Rectal smooth muscle tissue (tissue), 1 donor: ENCODE measurements around the gene ATCAY.

Experiments
- H3K27ac ChIP-seq: one replicate; pipeline ENCODE4 v1.7.0; 2013; ENCODE audit warnings: low read depth, low read length, inconsistent platforms
- H3K27me3 ChIP-seq: one replicate; pipeline ENCODE4 v1.7.0; 2013; ENCODE audit warnings: low read length; ENCODE audit not compliant: control insufficient read depth, insufficient read depth
- H3K36me3 ChIP-seq: one replicate; pipeline ENCODE4 v1.7.0; 2013; ENCODE audit warnings: low read length; ENCODE audit not compliant: control insufficient read depth, insufficient read depth
- H3K4me1 ChIP-seq: one replicate; pipeline ENCODE4 v1.7.0; 2013; ENCODE audit warnings: low read length; ENCODE audit not compliant: control insufficient read depth, insufficient read depth
- H3K4me3 ChIP-seq: one replicate; pipeline ENCODE4 v1.7.0; 2013; ENCODE audit warnings: low read length
- H3K9ac ChIP-seq: one replicate; pipeline ENCODE4 v1.7.0; 2013; ENCODE audit warnings: low read length

The ATCAY gene

GRCh38 chr19:3842948-3843347 lies 37.5 kb upstream of the ATCAY start:
- H3K27me3 ChIP-seq: no peaks in the 10 kb centered on the region
- no peak overlapping the region for H3K27ac ChIP-seq
- no peaks in the 10 kb centered on the region for H3K36me3 ChIP-seq
- H3K4me3 ChIP-seq: no peak overlapping the region
- no peaks in the 10 kb centered on the region for H3K4me1 ChIP-seq
- no peak overlapping the region for H3K9ac ChIP-seq

GRCh38 chr19:3844596-3844995 lies 35.9 kb upstream of the ATCAY start:
- H3K4me1 ChIP-seq: no peaks in the 10 kb centered on the region
- no peak overlapping the region for H3K4me3 ChIP-seq
- no peaks in the 10 kb centered on the region for H3K36me3 ChIP-seq
- no peaks in the 10 kb centered on the region for H3K27me3 ChIP-seq
- H3K9ac ChIP-seq: no peak overlapping the region
- H3K27ac ChIP-seq: no peak overlapping the region

- H3K36me3 ChIP-seq: no peaks in the 10 kb centered on the region
- H3K4me1 ChIP-seq: no peaks in the 10 kb centered on the region
- H3K27ac ChIP-seq: no peak overlapping the region
- no peak overlapping the region for H3K4me3 ChIP-seq
- H3K9ac ChIP-seq: no peak overlapping the region
- no peaks in the 10 kb centered on the region for H3K27me3 ChIP-seq
Measured at GRCh38 chr19:3849092-3849491, 31.4 kb upstream of the ATCAY start.

GRCh38 chr19:3849787-3850186 lies 30.7 kb upstream of the ATCAY start:
- Histone ChIP-seq H3K36me3 (no peaks in the 10 kb centered on the region), H3K27me3 (no peaks in the 10 kb centered on the region), H3K27ac (no peak overlapping the region), H3K4me1 (no peaks in the 10 kb centered on the region), H3K9ac (no peak overlapping the region), H3K4me3 (no peak overlapping the region)

GRCh38 chr19:3850320-3850972 lies 30.0 kb upstream of the ATCAY start:
- H3K9ac ChIP-seq: no peak overlapping the region
- no peak overlapping the region for H3K4me3 ChIP-seq
- no peaks in the 10 kb centered on the region for H3K36me3 ChIP-seq
- H3K27me3 ChIP-seq: no peaks in the 10 kb centered on the region
- no peak overlapping the region for H3K27ac ChIP-seq
- no peaks in the 10 kb centered on the region for H3K4me1 ChIP-seq

- no peaks in the 10 kb centered on the region for H3K27me3 ChIP-seq
- H3K27ac ChIP-seq: no peak overlapping the region
- no peaks in the 10 kb centered on the region for H3K36me3 ChIP-seq
- H3K4me1 ChIP-seq: no peaks in the 10 kb centered on the region
- H3K9ac ChIP-seq: no peak overlapping the region
- no peak overlapping the region for H3K4me3 ChIP-seq
Measured at GRCh38 chr19:3851254-3852176, 29.0 kb upstream of the ATCAY start.

- no peak overlapping the region for H3K9ac ChIP-seq
- H3K27ac ChIP-seq: no peak overlapping the region
- H3K36me3 ChIP-seq: no peaks in the 10 kb centered on the region
- H3K27me3 ChIP-seq: no peaks in the 10 kb centered on the region
- no peaks in the 10 kb centered on the region for H3K4me1 ChIP-seq
- no peak overlapping the region for H3K4me3 ChIP-seq
Measured at GRCh38 chr19:3852177-3852511, 28.3 kb upstream of the ATCAY start.

- Histone ChIP-seq H3K27ac (no peak overlapping the region), H3K36me3 (no peaks in the 10 kb centered on the region), H3K9ac (no peak overlapping the region), H3K4me3 (no peak overlapping the region), H3K27me3 (no peaks in the 10 kb centered on the region), H3K4me1 (no peaks in the 10 kb centered on the region)
Measured at GRCh38 chr19:3852614-3853254, 27.8 kb upstream of the ATCAY start.

GRCh38 chr19:3855320-3855719 lies 25.2 kb upstream of the ATCAY start:
- Histone ChIP-seq H3K27me3 (no peaks in the 10 kb centered on the region), H3K4me3 (no peak overlapping the region), H3K36me3 (no peaks in the 10 kb centered on the region), H3K4me1 (no peaks in the 10 kb centered on the region), H3K9ac (no peak overlapping the region), H3K27ac (no peak overlapping the region)

- Histone ChIP-seq H3K9ac (no peak overlapping the region), H3K36me3 (no peaks in the 10 kb centered on the region), H3K4me3 (no peak overlapping the region), H3K27me3 (no peaks in the 10 kb centered on the region), H3K27ac (no peak overlapping the region), H3K4me1 (no peaks in the 10 kb centered on the region)
Measured at GRCh38 chr19:3857449-3858003, 23.0 kb upstream of the ATCAY start.

- H3K27ac ChIP-seq: no peak overlapping the region
- no peaks in the 10 kb centered on the region for H3K36me3 ChIP-seq
- H3K4me1 ChIP-seq: no peaks in the 10 kb centered on the region
- H3K4me3 ChIP-seq: no peak overlapping the region
- H3K27me3 ChIP-seq: no peaks in the 10 kb centered on the region
- no peak overlapping the region for H3K9ac ChIP-seq
Measured at GRCh38 chr19:3860499-3860898, 20.0 kb upstream of the ATCAY start.

GRCh38 chr19:3862826-3863500 lies 17.5 kb upstream of the ATCAY start:
- no peaks in the 10 kb centered on the region for H3K4me1 ChIP-seq
- H3K4me3 ChIP-seq: no peak overlapping the region
- no peak overlapping the region for H3K27ac ChIP-seq
- no peaks in the 10 kb centered on the region for H3K36me3 ChIP-seq
- no peak overlapping the region for H3K9ac ChIP-seq
- H3K27me3 ChIP-seq: peaks cover 8% of the 10 kb centered on the region
